ENCODE data around the gene TMOD1. TPM values are rescaled to one million over a fixed set of nuclear protein-coding genes. Genes with fewer than 3 reads are reported as not detected.

The TMOD1 gene
- total and polyA plus RNA-seq, 9 of the 15 experiments (the other 6 are each of a cell fraction or from before 2014, with no cell fraction given), result 7.1 to 41.2 (median 14.2) TPM

DNA sequence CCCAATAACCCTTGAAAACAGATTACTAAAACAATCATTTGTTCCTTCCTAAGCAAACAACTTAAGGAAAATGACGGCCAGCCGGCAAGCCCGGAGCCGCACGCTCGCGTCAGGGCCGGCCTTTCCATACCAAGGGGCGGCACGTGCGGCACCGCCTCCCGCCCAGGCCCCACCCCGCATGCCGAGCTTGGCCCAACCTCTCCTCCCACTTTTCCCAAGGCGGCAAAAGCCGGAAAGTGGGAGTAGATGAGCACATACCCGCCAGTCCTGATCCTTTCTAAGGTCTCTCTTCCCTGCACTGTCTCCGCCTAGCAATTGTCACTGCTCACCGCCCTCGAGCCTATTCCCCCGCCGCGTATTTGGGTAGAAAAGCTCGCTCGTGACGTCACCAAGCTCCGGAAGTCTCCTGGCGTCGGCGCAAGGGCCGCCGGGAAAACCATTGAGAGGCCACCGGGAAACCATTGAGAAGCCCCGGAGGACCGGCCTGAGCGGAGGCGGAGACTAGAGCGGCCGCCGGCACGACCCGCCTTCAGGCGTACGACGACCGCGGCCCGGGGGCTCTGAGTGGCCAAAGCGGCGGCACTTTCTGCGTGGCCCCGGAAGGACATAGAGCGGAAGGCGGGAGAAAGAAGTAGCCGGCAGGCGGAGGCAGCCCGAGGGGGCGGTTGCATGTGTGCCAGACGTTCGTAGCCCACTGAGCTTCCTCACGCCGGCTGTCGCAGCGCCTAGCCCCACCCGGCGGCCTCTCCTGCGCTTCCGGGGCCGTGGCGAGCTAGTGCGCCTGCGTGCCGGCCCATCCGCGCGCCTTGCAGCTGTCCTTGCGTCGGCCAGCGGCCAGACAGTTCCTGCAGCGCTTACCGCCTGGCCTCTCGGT, 131.8 kb downstream of the TMOD1 start, which contains the start of the genes NCBP1 and TSTD2 (continued):
- peak; percentile 13; the same call in 1 of the 2 replicates for TF ChIP-seq REST (IDR thresholded peaks at IDR 0.05; ENCODE audit: borderline replicate concordance)
- TF ChIP-seq REST (CRISPR knock-in tag; IDR thresholded peaks at IDR 0.05; ENCODE audit: low read depth), result no peak; the same call in 1 of the 2 replicates
- TF ChIP-seq TFAP4 (CRISPR knock-in tag; IDR thresholded peaks at IDR 0.05; ENCODE audit: borderline replicate concordance), result peak; percentile 95
- TF ChIP-seq HIVEP1 (CRISPR knock-in tag; IDR thresholded peaks at IDR 0.05), result no peak
- TF ChIP-seq MAX (CRISPR knock-in tag; IDR thresholded peaks at IDR 0.05), result peak; percentile 99
- no peak for TF ChIP-seq ZBED1 (IDR thresholded peaks at IDR 0.05)
- no peak for TF ChIP-seq ZZZ3 (IDR thresholded peaks at IDR 0.05)
- TF ChIP-seq, protein P1, sequence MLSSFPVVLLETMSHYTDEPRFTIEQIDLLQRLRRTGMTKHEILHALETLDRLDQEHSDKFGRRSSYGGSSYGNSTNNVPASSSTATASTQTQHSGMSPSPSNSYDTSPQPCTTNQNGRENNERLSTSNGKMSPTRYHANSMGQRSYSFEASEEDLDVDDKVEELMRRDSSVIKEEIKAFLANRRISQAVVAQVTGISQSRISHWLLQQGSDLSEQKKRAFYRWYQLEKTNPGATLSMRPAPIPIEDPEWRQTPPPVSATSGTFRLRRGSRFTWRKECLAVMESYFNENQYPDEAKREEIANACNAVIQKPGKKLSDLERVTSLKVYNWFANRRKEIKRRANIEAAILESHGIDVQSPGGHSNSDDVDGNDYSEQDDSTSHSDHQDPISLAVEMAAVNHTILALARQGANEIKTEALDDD (IDR thresholded peaks at IDR 0.05), result no peak
- TF ChIP-seq PBX2 (CRISPR knock-in tag; IDR thresholded peaks at IDR 0.05; ENCODE audit: low read depth), result no peak
- no peak for TF ChIP-seq PBX2 (tag; conservative IDR thresholded peaks at IDR 0.05; ENCODE audit: low read depth)
- no peak for TF ChIP-seq JUNB (CRISPR knock-in tag; conservative IDR thresholded peaks at IDR 0.05)
- TF ChIP-seq SPI1 (IDR thresholded peaks at IDR 0.05; ENCODE audit: borderline replicate concordance, low read depth, low read length), result 0 out of 2 replicates have a peak, but pooled peaks have one; percentile 23
- TF ChIP-seq ZNF23 (CRISPR knock-in tag; IDR thresholded peaks at IDR 0.05), result no peak
- no peak; a peak in 1 of 4 replicates for TF ChIP-seq CSDE1 (IDR thresholded peaks at IDR 0.05)
- TF ChIP-seq ZNF584 (CRISPR knock-in tag; IDR thresholded peaks at IDR 0.05; ENCODE audit: low read depth), result no peak

All from K562 (cell line).